ELR (cell line): ENCODE measurements around the gene HMCN2.

ENCODE experiments used
- DNase-seq: peaks from one replicate; pipeline ENCODE4 v3.0.0-alpha.2; 2015; ENCODE audit warnings: low read depth

The HMCN2 gene

GRCh38 chr9:130414910-130415746 lies 149.6 kb downstream of the HMCN2 start:
- no peak for DNase-seq

GRCh38 chr9:130417602-130418001 lies 152.0 kb downstream of the HMCN2 start:
- DNase-seq = no peak

- DNase-seq = no peak
Measured at GRCh38 chr9:130418776-130419175, 153.2 kb downstream of the HMCN2 start.

GRCh38 chr9:130419521-130420035 lies 154.0 kb downstream of the HMCN2 start:
- DNase-seq = no peak

DNA sequence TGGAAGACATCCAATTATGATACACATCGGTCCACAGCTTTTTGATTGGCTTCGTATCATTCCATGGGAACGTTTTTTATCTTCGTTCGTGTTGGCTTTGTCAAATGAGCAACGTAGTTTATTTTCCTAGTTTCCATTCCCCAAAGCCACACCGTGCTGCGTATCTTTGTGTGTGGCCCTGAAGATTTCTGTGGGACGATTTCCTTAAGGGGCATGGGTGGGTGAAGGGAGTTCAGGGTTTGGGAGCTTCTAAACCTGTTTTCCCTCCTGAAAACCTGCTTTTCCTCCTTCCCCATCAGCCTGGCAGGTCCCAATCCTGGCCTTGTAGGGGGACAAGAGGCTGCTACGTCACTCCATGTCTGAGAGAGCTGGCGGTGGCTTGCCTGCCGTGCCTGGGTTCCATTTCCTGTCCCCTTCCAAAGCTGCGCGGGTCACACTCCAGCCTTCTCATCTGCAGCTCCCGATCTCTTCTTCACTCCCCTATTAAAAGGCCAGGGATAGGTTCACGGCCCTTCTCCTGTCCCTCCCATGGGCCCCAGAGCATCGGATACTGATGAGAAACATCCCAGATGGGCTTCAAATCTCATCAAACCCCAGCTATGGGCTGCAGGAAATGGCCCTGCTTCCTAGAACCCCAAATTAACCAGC lies 155.7 kb downstream of the HMCN2 start:
- DNase-seq = no peak

GRCh38 chr9:130421802-130422276 lies 156.3 kb downstream of the HMCN2 start:
- DNase-seq = peak; percentile 89

GRCh38 chr9:130422546-130422945 lies 157.0 kb downstream of the HMCN2 start:
- no peak for DNase-seq

GRCh38 chr9:130423272-130423671 lies 157.7 kb downstream of the HMCN2 start:
- DNase-seq = no peak

DNA sequence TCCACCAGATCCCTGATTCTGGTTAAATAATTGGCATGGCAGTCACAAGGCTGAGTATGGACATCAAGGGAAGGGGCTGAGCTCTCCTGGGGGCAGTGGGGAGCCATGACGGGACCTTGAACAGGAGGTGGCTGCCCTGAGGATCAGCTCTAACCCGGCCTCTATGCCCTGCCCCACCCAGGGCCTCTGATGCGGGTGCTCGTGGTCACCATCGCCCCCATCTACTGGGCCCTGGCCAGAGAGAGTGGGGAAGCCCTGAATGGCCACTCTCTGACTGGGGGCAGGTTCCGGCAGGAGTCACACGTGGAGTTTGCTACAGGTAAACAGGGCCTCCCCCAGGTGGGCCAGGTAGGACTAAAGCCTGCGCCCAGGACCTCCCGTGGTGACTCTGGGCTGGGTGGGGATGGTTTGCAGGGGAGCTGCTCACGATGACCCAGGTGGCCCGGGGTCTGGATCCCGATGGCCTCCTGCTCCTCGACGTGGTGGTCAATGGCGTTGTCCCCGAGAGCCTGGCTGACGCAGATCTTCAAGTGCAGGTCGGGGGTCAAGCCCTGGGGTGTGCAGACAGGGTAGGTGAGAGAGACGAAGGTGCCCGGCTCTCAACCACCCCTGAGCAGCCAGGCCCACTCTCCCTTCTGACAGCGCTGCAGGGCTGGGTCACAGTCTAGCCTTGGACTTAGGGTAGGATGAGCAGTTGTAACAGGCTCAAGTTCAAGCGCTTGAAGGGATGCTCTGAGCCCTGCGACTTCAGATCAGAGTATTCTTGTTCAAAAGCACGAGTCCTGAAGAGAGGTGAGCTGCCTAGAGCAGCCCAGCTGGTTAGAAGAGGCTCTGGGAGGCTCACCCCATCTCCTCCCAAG lies 159.3 kb downstream of the HMCN2 start:
- DNase-seq = no peak

GRCh38 chr9:130425741-130426466 lies 160.3 kb downstream of the HMCN2 start:
- no peak for DNase-seq

GRCh38 chr9:130426467-130426773 lies 160.9 kb downstream of the HMCN2 start:
- no peak for DNase-seq

DNA sequence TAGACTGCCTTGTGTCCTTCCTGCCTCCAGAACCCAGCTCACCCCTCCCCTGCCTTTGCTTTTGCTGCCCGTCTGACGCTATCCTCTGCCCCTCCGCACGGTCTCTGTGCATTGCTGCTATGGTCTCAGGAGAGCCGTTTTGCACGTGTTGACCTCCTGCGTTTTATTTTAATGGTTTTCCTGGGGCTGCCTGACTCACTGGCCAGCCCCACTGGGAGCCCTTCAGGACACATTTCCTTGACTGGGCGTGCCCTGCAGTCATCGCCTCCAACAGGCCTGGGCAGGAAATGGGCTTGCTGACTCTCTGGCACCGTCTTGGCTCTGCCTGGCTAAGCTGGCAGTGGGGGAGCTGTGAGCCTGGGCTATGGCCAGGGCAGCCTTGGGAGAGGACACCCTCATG lies 161.3 kb downstream of the HMCN2 start:
- peak; percentile 93 for DNase-seq

- no peak for DNase-seq
Measured at GRCh38 chr9:130427326-130427725, 161.8 kb downstream of the HMCN2 start.

GRCh38 chr9:130428086-130428665 lies 162.6 kb downstream of the HMCN2 start:
- no peak for DNase-seq

DNA sequence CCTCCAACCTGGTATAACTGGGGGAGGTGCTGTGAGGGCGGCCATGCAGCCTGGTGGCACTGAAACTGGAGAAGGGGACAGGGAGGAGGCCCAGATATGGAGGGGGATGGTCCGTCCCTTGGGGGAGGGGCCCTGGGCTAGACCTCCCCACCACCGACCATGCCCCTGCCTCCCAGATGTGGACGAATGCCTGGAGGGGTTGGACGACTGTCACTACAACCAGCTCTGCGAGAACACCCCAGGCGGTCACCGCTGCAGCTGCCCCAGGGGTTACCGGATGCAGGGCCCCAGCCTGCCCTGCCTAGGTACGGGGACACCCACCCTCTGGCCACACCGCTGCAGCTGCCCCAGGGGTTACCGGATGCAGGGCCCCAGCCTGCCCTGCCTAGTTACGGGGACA lies 163.8 kb downstream of the HMCN2 start:
- DNase-seq = no peak

GRCh38 chr9:130429831-130430230 lies 164.3 kb downstream of the HMCN2 start:
- no peak for DNase-seq

GRCh38 chr9:130430232-130430631 lies 164.7 kb downstream of the HMCN2 start:
- DNase-seq = no peak

DNA sequence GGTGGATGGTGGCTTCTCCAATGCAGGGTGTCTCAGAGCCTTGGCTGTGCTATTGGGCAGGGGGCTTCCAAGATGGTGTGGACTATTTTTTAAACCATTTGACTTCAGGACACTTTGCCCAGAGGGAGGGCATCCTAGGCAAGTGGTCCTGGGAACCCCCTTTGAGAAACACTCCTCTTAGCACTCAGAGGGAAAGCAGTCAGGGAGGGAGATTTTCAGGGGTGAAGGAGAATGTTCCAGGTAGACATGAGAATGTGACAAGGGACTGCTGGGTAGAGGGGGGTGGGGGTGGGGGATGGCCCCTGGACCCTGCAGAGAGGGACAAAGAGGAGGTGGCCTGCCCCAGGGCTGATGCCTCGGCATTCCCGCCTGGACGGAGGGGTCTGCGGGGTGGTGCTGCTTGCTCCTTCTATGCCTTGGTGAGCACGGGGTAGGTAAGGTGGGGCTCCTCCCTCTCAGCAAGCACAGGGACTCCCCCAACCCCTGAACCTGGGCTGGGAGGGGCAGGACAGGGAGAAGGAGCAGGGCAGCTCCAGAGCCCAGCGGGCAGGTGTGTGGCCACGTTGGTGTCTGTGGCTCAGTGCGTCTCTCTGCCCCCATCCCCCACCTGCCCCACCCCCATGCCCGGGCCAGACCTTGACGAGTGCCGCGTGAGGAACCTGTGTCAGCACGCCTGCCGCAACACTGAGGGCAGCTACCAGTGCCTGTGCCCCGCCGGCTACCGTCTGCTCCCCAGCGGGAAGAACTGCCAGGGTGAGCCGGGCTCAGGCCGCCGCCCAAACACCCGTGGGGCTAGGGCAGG lies 165.4 kb downstream of the HMCN2 start:
- no peak for DNase-seq

DNA sequence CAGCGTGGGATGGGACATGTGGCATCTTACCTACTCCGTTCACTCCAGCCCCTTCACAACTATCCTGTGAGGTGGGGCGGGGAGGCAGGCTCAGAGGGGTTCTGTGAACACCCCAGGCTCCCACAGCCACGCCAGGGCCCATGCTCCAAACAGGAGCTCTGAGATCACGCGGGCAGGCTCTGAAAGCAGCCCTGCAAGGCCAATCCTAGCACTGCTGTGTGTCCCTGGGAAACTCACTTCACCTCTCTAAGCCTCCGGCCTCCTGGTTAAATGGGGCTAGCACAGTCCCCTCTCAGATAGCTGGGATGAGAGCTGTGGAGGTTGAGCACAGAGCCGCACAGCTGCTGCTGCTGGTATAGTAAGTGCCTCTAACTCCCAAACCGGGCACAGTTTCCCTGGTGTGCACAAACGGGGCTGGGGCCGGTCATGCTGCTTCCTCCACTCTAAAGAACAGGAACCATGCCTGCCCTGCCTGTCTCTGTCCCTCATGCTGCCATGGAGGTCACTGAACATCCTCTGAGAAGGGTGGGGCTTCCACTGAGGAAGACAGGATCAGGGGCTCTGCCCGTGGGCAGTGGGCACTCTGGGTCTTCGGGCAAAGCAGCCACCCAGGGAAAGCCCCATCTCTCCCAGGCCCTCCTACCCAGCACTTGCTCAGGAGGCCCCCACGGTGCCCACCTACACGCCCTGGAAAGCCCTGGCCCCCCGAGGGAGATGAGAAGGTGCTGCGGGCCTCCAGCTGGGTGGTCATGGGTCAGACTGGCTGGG lies 166.2 kb downstream of the HMCN2 start:
- DNase-seq = no peak

DNA sequence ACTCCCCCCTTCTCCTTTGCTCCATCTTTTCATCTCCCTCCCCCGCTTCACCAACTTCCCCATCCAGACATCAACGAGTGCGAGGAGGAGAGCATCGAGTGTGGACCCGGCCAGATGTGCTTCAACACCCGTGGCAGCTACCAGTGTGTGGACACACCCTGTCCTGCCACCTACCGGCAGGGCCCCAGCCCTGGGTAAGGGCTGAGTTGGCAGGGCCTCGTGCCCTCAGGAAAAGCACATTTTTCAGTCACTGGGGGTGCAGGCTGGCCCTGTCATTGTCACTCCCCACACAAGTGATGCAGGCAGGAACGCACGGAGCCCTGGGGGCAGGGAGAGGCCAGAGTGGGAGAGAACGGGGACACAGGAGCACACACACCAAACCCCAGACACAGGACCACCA lies 166.8 kb downstream of the HMCN2 start:
- no peak for DNase-seq
